Esophagus (tissue), 2 donors: Measurements from ENCODE around the gene COL28A1. TPM values are rescaled to one million over a fixed set of nuclear protein-coding genes. Genes with fewer than 3 reads are reported as not detected.
"Not testable (repeated sequence)": the region's sequence is repeated elsewhere in the genome, so short reads cannot be mapped to it uniquely, and the experiment has no call there.

ENCODE experiments used
- H3K27ac ChIP-seq, 2 donors: one replicate each; pipeline ENCODE4 v1.5.1; 2013; ENCODE audit warnings: low read depth in 2 of 2, mild to moderate bottlenecking in 2 of 2, inconsistent platforms in 1 of 2, low read length in 1 of 2, moderate library complexity in 1 of 2
- H3K27me3 ChIP-seq, 2 donors: one replicate each; pipeline ENCODE4 v1.6.1; 2013; ENCODE audit warnings: low read length in 2 of 2, control low read depth in 1 of 2, mild to moderate bottlenecking in 1 of 2; ENCODE audit not compliant: insufficient read depth in 2 of 2, control insufficient read depth in 1 of 2
- H3K36me3 ChIP-seq, 2 donors: one replicate each; pipeline ENCODE4 v1.6.1; 2013; ENCODE audit warnings: low read length in 1 of 2; ENCODE audit not compliant: control insufficient read depth in 2 of 2, insufficient read depth in 2 of 2
- H3K4me1 ChIP-seq, 2 donors: one replicate each; pipeline ENCODE4 v1.6.1; 2013; ENCODE audit warnings: low read length in 1 of 2; ENCODE audit not compliant: control insufficient read depth in 2 of 2, insufficient read depth in 2 of 2
- H3K4me3 ChIP-seq, 2 donors: one replicate each; pipeline ENCODE4 v1.5.1; 2013; ENCODE audit warnings: low read length in 2 of 2, mild to moderate bottlenecking in 2 of 2, low read depth in 1 of 2, moderate library complexity in 1 of 2
- H3K9me3 ChIP-seq, 2 donors: one replicate each; pipeline ENCODE4 v1.6.1; 2013; ENCODE audit warnings: mild to moderate bottlenecking in 2 of 2, low read depth in 1 of 2, low read length in 1 of 2, moderate library complexity in 1 of 2; ENCODE audit not compliant: control insufficient read depth in 2 of 2, insufficient read depth in 1 of 2
- WGBS, 2 donors: extraction: QIAGEN DNeasy Blood & Tissue Kit; methylation state at CpG; one replicate each; pipeline ENCODE4 v1.1.7; 2013; 5-methylcytosine and 5-hydroxymethylcytosine counted together
- polyA plus RNA-seq, 2 donors: library from polyadenylated mRNA; stranded (reverse); fragments of 200-250 nt; gene quantifications; one replicate each; pipeline ENCODE4 v1.2.3, GENCODE V29; 2013
- donor health status: healthy with polysubstance abuse.
- donor health status: Bipolar disorder and iron deficiency.

COL28A1 gene
- polyA plus RNA-seq, 2 donors, result 0.60 to 1.1 TPM

- Histone ChIP-seq H3K27ac (no peak overlapping the region), H3K9me3 (peaks cover 2% of the 10 kb centered on the region in 2 donors)
These were observed 49.3 kb downstream of the COL28A1 start for GRCh38 chr7:7486362-7486761.

GRCh38 chr7:7484072-7484471 lies 51.6 kb downstream of the COL28A1 start:
- H3K4me3 ChIP-seq, result no peak overlapping the region
- no peaks in the 10 kb centered on the region for H3K4me1 ChIP-seq
- H3K27ac ChIP-seq, result no peak overlapping the region
- no peaks in the 10 kb centered on the region for H3K36me3 ChIP-seq
- H3K9me3 ChIP-seq, result peaks cover 2% of the 10 kb centered on the region in 2 donors
- 95 to 100% methylated on average over 1 of the region's 1 CpG for WGBS, 2 donors
- H3K27me3 ChIP-seq, result no peaks in the 10 kb centered on the region

More at GRCh38 chr7:7486362-7486761, 49.3 kb downstream of the COL28A1 start:
- 88 to 92% methylated on average over 3 of the region's 3 CpGs for WGBS, 2 donors
- no peaks in the 10 kb centered on the region for H3K36me3 ChIP-seq
- H3K4me3 ChIP-seq, result no peak overlapping the region
- H3K27me3 ChIP-seq, result no peaks in the 10 kb centered on the region
- H3K4me1 ChIP-seq, result no peaks in the 10 kb centered on the region

- Histone ChIP-seq H3K27me3 (no peaks in the 10 kb centered on the region), H3K9me3 (no peaks in the 10 kb centered on the region), H3K27ac (no peak overlapping the region), H3K36me3 (no peaks in the 10 kb centered on the region), H3K4me3 (no peak overlapping the region), H3K4me1 (no peaks in the 10 kb centered on the region)
- whole genome bisulfite sequencing, 2 donors, result 87 to 98% methylated on average over 2 of the region's 2 CpGs
These were observed 53.9 kb downstream of the COL28A1 start for GRCh38 chr7:7481802-7482201.

- no peaks in the 10 kb centered on the region for H3K4me1 ChIP-seq
- no peaks in the 10 kb centered on the region for H3K9me3 ChIP-seq
- H3K27me3 ChIP-seq, result no peaks in the 10 kb centered on the region
- no peaks in the 10 kb centered on the region for H3K36me3 ChIP-seq
- no peak overlapping the region for H3K27ac ChIP-seq
- no peak overlapping the region for H3K4me3 ChIP-seq
- 79 to 80% methylated on average over 2 of the region's 2 CpGs for WGBS, 2 donors
These were observed 56.3 kb downstream of the COL28A1 start for GRCh38 chr7:7479275-7479805.

- WGBS, 2 donors, result 92 to 96% methylated on average over 22 to 23 of the region's 23 CpGs
- H3K4me3 ChIP-seq, result no peak overlapping the region
- no peaks in the 10 kb centered on the region for H3K4me1 ChIP-seq
These were observed 57.1 kb downstream of the COL28A1 start for GRCh38 chr7:7478569-7478968.

GRCh38 chr7:7477641-7478040 lies 58.0 kb downstream of the COL28A1 start:
- not testable (repeated sequence) for H3K4me3 ChIP-seq, H3K9me3 ChIP-seq, H3K27me3 ChIP-seq, H3K36me3 ChIP-seq, H3K4me1 ChIP-seq, H3K27ac ChIP-seq
- WGBS, 2 donors, result 90 to 92% methylated on average over 7 of the region's 7 CpGs

More at GRCh38 chr7:7478569-7478968, 57.1 kb downstream of the COL28A1 start:
- Histone ChIP-seq H3K9me3 (no peaks in the 10 kb centered on the region), H3K27me3 (no peaks in the 10 kb centered on the region), H3K27ac (no peak overlapping the region), H3K36me3 (no peaks in the 10 kb centered on the region)

GRCh38 chr7:7476381-7476780 lies 59.3 kb downstream of the COL28A1 start:
- H3K4me1 ChIP-seq, result no peaks in the 10 kb centered on the region
- no peaks in the 10 kb centered on the region for H3K27me3 ChIP-seq
- H3K4me3 ChIP-seq, result no peak overlapping the region
- no peaks in the 10 kb centered on the region for H3K36me3 ChIP-seq
- 53 to 55% methylated on average over 1 of the region's 1 CpG for WGBS, 2 donors
- H3K27ac ChIP-seq, result no peak overlapping the region
- H3K9me3 ChIP-seq, result no peaks in the 10 kb centered on the region

- Histone ChIP-seq H3K9me3 (no peaks in the 10 kb centered on the region), H3K36me3 (no peaks in the 10 kb centered on the region), H3K27ac (no peak overlapping the region), H3K4me3 (no peak overlapping the region), H3K27me3 (no peaks in the 10 kb centered on the region), H3K4me1 (no peaks in the 10 kb centered on the region)
- WGBS, 2 donors, result 73 to 79% methylated on average over 2 of the region's 2 CpGs
These were observed 60.1 kb downstream of the COL28A1 start for GRCh38 chr7:7475601-7476000.

GRCh38 chr7:7474436-7474835 lies 61.2 kb downstream of the COL28A1 start:
- Histone ChIP-seq H3K9me3 (no peaks in the 10 kb centered on the region), H3K27me3 (no peaks in the 10 kb centered on the region), H3K36me3 (no peaks in the 10 kb centered on the region), H3K27ac (no peak overlapping the region), H3K4me3 (no peak overlapping the region), H3K4me1 (no peaks in the 10 kb centered on the region)

GRCh38 chr7:7464991-7465765 lies 70.5 kb downstream of the COL28A1 start:
- not testable (repeated sequence) for H3K27ac ChIP-seq, H3K4me1 ChIP-seq, H3K9me3 ChIP-seq, H3K27me3 ChIP-seq, H3K4me3 ChIP-seq, H3K36me3 ChIP-seq
- WGBS, 2 donors, result 89 to 93% methylated on average over 26 to 30 of the region's 39 CpGs
